Raji (cell line): ENCODE measurements around the gene LRP11.
A peak's percentile ranks its signal among the peaks of the same experiment; 100 is the strongest.

Experiments
- POLR2A ChIP-seq: IDR thresholded peaks from 2 replicates; pipeline ENCODE4 v1.6.1; 2011; ENCODE audit warnings: low read depth, low read length, control low read depth; ENCODE audit not compliant: insufficient read depth

LRP11 gene

DNA sequence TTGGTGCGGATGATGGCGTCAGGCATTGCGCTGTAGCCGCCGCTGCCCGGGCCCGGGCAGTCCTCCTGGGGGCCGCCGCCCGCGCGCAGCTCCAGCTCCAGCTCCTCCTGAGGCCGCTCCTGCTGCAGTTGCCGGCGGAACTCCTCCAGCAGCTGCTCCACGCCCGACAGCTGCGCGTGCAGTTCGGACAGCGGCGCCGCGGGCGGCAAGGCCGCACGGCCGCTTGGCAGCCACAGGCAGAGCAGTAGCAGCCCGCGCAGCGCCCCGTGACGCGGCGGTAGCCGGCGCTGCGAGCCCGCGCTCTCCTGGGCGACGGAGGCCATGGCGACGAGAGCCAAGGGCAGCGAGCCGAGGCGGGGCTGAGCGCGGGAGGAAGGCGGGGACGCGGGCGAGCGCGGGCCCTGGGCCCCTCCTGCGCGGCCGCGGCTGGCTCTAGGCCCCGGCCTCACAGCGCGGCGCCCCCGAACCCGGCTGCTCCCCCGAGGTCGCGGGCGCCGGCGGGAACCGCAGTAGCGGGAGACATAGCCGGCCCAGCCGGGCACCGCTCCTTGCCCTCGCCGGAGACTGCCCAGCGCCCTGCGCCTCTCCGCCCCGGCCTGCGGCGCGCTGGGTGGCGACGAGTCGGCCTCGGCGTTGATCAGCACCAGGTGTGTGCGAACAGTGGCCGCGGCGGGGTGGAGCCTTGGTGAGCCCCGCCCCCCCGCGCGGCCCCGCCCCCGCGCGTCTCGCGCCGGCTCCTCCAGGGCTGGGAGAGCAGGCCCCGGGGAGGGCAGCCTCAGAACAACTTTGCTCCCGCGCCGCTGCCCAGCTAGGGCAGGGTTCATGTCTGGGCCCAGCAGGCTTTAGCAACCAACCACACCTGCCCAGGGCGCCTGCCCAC lies at the start of gene LRP11:
Gene LRP11, minus strand, starts transcription at position 662 of the 880 bp plus-strand sequence. Its CDS starts 339 bp downstream, at position 323.
- TF ChIP-seq POLR2A: peak; percentile 97

GRCh38 chr6:149913540-149914240 lies 49.5 kb upstream of the LRP11 start:
- TF ChIP-seq POLR2A: no peak

- no peak for TF ChIP-seq POLR2A
Observed at GRCh38 chr6:149913085-149913484, 48.9 kb upstream of the LRP11 start.

DNA sequence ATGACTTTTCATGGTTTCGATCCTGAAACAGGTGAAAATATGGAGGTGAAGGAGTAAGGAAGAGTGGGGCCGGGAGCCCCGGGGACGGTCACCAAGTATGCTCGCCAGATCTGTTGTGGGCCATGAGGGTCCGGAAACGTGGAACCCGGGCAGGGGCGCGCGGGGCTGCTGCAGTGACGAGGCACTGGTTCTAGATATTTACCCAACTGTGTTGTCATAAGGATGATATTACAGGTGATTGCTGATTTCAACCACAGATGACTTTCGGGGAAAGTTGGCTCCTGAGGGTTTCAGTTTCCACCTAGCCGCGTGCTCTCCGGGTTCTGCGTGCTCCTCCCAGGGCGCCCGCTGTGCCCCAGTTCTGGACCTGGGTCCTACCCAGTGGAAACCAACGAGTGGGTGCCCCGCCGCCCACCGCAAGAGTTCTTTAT lies 46.6 kb upstream of the LRP11 start:
- no peak for TF ChIP-seq POLR2A

DNA sequence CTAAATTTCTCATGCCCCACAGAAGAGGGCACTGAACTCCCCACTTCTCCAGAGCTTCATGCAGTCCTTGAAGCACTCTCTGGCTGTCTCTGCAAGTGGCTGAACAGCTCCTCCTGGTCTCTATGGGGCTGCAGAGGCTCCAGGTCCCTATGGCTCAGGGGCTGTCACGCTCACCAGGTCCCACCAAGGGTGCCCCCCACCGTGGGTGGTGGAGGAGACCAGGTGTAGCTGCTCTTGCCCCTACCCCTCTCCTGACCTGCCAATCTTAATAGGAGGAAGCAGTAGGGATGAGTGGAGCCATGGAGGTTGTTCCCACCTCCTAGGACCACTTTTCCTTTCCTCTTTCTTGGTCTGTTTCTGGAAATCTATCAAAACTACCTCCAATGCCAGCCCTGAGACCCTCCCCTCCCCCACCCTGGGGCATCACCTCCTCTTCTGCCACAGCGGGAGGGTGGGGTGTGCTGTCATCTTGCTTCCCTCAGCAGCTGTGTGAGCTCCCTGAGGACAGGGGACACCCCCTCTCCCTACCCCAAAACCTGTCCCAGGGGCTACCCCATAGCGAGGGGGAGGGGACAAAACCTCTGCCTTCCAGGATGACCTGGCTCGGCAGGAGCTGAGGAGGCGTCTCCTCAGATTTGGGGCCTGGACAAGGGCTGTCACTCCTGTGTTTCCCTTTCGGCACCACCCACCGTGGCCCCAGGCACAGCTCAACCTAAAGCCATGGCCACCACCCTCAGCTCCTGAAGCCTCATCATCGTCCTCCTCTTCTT lies 45.7 kb upstream of the LRP11 start:
- no peak for TF ChIP-seq POLR2A

DNA sequence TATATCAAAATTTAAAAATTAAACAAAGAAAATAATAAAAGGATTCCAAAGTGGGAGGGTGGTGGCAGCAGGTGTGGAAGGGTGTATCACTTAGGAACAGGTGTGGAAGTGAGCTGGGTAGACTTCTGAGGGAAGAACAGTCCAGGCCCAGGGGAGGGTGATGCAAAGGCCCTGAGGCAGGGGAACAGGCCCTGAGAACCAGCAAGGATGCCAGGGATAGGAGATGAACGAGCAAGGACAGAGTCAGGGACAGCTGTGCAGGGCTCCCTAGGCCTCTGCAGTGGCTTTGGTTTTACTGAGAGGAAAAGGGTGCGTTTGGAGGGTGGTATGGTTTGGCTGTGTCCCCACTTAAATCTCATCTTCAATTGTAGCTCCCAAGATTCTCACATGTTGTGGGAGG lies 43.2 kb upstream of the LRP11 start:
- no peak for TF ChIP-seq POLR2A

DNA sequence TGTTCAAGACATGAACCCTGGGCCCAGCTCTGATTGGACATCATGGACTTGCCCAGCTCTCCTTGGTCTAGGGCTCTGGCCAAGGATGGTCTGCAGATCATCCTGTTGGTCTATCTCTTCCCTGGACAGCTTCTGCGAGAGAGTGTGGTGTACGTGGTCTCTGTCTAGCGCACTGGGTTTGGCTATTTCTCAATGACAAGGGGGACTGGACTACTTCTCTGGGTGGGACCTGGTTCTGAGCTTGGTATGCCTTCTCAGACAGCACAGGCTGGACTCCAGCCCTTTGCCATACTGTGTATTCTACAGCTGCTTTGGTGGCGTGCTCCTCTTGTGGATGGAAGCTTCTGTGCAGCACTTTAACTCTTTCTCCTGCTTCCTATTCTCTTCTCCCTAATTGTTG lies 42.2 kb upstream of the LRP11 start:
- no peak for TF ChIP-seq POLR2A

- TF ChIP-seq POLR2A: no peak
Observed at GRCh38 chr6:149905911-149906371, 41.8 kb upstream of the LRP11 start.

DNA sequence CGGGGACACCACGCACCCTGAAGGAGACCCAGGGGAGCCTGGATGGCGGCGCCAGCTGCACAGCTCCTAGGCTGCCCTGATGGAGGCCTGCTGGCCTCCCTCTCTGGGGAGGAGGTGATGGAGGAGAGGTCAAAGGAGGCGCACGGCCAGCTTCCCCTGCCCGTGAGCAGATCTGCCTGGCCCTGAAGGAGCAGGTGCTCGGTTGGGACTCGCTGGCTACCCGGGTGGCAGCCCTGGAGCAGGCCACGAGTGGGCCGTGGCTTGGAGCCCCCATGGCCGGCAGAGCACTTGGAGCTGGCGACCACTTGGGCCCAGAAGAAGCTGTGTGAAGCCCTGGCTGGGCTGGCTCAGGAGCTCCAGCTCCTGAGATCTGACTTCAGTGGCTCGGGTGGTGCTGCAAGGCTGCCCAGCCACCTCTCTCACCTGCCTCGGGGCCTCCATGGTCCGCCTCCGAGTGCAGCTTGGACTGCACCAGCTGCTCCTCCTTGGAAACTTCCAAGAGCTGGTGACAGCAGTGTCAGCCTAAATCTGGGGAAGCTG lies 41.3 kb upstream of the LRP11 start:
- no peak for TF ChIP-seq POLR2A

GRCh38 chr6:149904661-149905370 lies 40.7 kb upstream of the LRP11 start:
- no peak for TF ChIP-seq POLR2A

GRCh38 chr6:149903938-149904611 lies 39.9 kb upstream of the LRP11 start:
- TF ChIP-seq POLR2A: no peak

DNA sequence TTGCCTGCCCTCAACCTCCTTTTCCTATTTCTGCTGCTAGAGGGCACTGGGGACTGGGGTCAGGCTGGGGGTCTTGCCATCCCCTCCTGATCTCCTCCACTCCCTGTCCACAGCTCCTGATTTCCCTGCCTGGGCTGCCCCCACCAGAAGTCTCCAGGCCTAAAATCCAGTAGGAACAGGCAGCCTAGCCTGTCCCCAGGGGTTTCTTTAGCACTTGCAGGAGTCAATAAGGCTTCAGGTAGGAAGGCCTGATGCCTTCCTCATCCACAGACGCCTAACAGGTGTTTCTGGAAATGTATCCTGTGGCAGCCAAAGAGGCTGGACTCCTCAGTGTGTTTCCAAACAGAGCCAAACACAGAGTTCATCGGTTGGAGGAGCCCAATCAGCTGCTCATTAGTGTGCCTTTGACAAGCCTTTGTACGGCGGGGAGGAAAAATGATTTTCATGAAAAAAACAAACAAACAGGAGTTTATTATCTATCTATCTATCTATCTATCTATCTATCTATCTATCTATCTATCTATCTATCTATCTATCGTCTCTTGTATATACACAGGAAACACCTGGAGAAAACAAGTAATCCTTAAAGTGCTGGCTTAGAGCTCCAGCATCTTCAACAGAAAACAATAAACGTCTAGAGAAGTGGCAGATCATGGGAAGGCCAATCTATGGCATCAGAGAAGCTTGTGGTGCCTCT lies 37.4 kb upstream of the LRP11 start:
- no peak for TF ChIP-seq POLR2A
